ENCODE results near the gene LY6G5C.

GRCh38 chr6:31641370-31641769 is 39.5 kb downstream of the LY6G5C start:
- no peak for TF ChIP-seq CTCF (conservative IDR thresholded peaks at IDR 0.05)
- no peak for TF ChIP-seq ZFX (IDR thresholded peaks at IDR 0.05)
